HepG2 (cell line): Measurements from ENCODE around the gene TMEM132D. TPM values are rescaled to one million over a fixed set of nuclear protein-coding genes. Genes with fewer than 3 reads are reported as not detected.

Experiments used
- ATAC-seq: fragments of 200-7000 bp; cut with Tn5 transposase; 3 replicates; pipeline ENCODE4 v1.9.1; 2020; ENCODE audit warnings: mild to moderate bottlenecking, moderate library complexity
- BruUV-seq: library from RNA; stranded (reverse); fragments of 400-500 nt; replicated peaks from 2 replicates; lab custom pipeline; 2021; lab: Mats Ljungman, UMichigan
- CTCF ChIA-PET: fragments of 300-600 bp; formaldehyde crosslinking; extraction: SDS; loops from one replicate; lab custom pipeline; 2021; ENCODE audit warnings: low total read pairs, inconsistent platforms, low intra/inter-chr PET ratio; lab: Yijun Ruan, JAX
- POLR2A ChIA-PET: fragments of 350-600 bp; sonication (Branson Sonifier 250); formaldehyde crosslinking; loops from one replicate; lab custom pipeline; 2020; ENCODE audit warnings: antibody characterized with exemption, inconsistent platforms; lab: Yijun Ruan, JAX
- DNase-seq: peaks from one replicate; pipeline ENCODE4 v3.0.0-alpha.2; 2015; ENCODE audit warnings: low spot score
- FAIRE-seq: peaks from 3 replicates; lab custom pipeline; 2011; peaks lifted over from hg19 to GRCh38; lab: Jason Lieb, UNC
- H2AFZ ChIP-seq: one replicate; pipeline ENCODE4 v1.6.1; 2011; ENCODE audit warnings: low read length, inconsistent platforms
- H3K27ac ChIP-seq: fragments of 300-600 bp; 3 replicates; pipeline ENCODE4 v1.8.0; 2011; ENCODE audit warnings: mixed run types, mild to moderate bottlenecking, mixed read lengths, low read length, inconsistent platforms; ENCODE audit not compliant: insufficient read depth; ENCODE audit errors: extremely low read length
- H3K27me3 ChIP-seq, 2 experiments: fragments of 200-600 bp in 1 of 2; 2 replicates in 1 of 2; 3 replicates in 1 of 2; pipeline versions ENCODE4 v1.6.0 to v1.8.0; 2011; ENCODE audit warnings: low read length in 2 of 2, mild to moderate bottlenecking in 2 of 2, moderate library complexity in 2 of 2, inconsistent platforms in 1 of 2; ENCODE audit not compliant: insufficient read depth in 2 of 2, control insufficient read depth in 1 of 2
- H3K36me3 ChIP-seq, 2 experiments: fragments of 200-600 bp in 1 of 2; replicated peaks in 1 of 2; 2 replicates in 1 of 2; 3 replicates in 1 of 2; pipeline versions ENCODE4 v1.5.1 to v1.8.0; 2011; ENCODE audit warnings: low read length in 2 of 2, inconsistent platforms in 1 of 2; ENCODE audit not compliant: insufficient read depth in 2 of 2, control insufficient read depth in 1 of 2
- H3K4me1 ChIP-seq: 2 replicates; pipeline ENCODE4 v1.5.1; 2012; ENCODE audit warnings: low read length, inconsistent platforms; ENCODE audit not compliant: insufficient read depth
- H3K4me2 ChIP-seq: 2 replicates; pipeline ENCODE4 v1.6.0; 2011; ENCODE audit warnings: low read depth, low read length, inconsistent platforms
- H3K4me3 ChIP-seq, 3 experiments: fragments of 200-600 bp in 1 of 3; sonication (generic), shearing (Covaris generic) in 1 of 3; replicated peaks in 1 of 3; 2 replicates each; pipeline ENCODE4 v1.5.1; 2011 to 2016; ENCODE audit warnings: low read length in 3 of 3, inconsistent platforms in 2 of 3, low read depth in 2 of 3, mild to moderate bottlenecking in 2 of 3, control low read depth in 1 of 3, mixed read lengths in 1 of 3; ENCODE audit not compliant: insufficient read depth in 1 of 3
- H3K79me2 ChIP-seq: one replicate; pipeline ENCODE4 v1.6.1; 2011; ENCODE audit warnings: low read length, inconsistent platforms; ENCODE audit not compliant: insufficient read depth
- H3K9ac ChIP-seq: 2 replicates; pipeline ENCODE4 v1.6.0; 2011; ENCODE audit warnings: mild to moderate bottlenecking, low read depth, low read length, inconsistent platforms; ENCODE audit not compliant: insufficient read depth
- H3K9me3 ChIP-seq: 2 replicates; pipeline ENCODE4 v1.5.1; 2012; ENCODE audit warnings: mild to moderate bottlenecking, low read length
- H4K20me1 ChIP-seq: 2 replicates; pipeline ENCODE4 v1.6.0; 2011; ENCODE audit warnings: inconsistent platforms, mild to moderate bottlenecking, low read length, moderate library complexity; ENCODE audit not compliant: insufficient read depth
- CEBPB ChIP-seq: IDR thresholded peaks from 2 replicates; pipeline ENCODE4 v1.6.1; 2011; ENCODE audit warnings: low read depth, low read length, improper control_type of control experiment, borderline replicate concordance
- WGBS: methylation state at CpG from one replicate; pipeline ENCODE4 v1.1.6; 2017; ENCODE audit warnings: low lambda C conversion rate; 5-methylcytosine and 5-hydroxymethylcytosine counted together
- in situ Hi-C: cut with HindIII; loops from 2 replicates; pipeline ENCODE4 v1.10.0; 2017; ENCODE audit warnings: low pct_unique_long_range_greater_than_20kb; ENCODE audit not compliant: extremely low pct_ligation_motif_present
- intact Hi-C: fragments of 100-400 bp; cut with micrococcal nuclease; formaldehyde crosslinking; loops from one replicate; pipeline ENCODE4 v1.10.0; 2022; ENCODE audit not compliant: unreplicated experiment
- polyA plus RNA-seq, 8 experiments: library from polyadenylated mRNA; depleted of rRNA in 3 of 8; stranded (reverse) in 7 of 8; unstranded in 1 of 8; fragments of >200 nt; fragmentation: Illumina TruSeq in 4 of 8; extraction: Trizol in 4 of 8; gene quantifications; 2 replicates each; pipeline versions ENCODE4 v1.2.1 to v1.2.3, GENCODE V29; 2011 to 2016; ENCODE audit warnings: low read depth in 4 of 8, missing spikeins in 1 of 8, mixed read lengths in 1 of 8; ENCODE audit not compliant: insufficient read depth in 1 of 8
- total RNA-seq, 5 experiments: library from RNA; depleted of rRNA; stranded (reverse); fragments of >200 nt; fragmentation: Illumina TruSeq; extraction: Trizol; gene quantifications; 2 replicates each; pipeline ENCODE4 v1.2.3, GENCODE V29; 2016; ENCODE audit warnings: low read depth in 1 of 5
- TF ChIP-seq, protein P1 (sequence below): sonication (generic); formaldehyde crosslinking; IDR thresholded peaks from 2 replicates; pipeline ENCODE4 v1.5.1; 2020; ENCODE audit warnings: mild to moderate bottlenecking, missing genetic modification reagents, moderate library complexity

Gene TMEM132D
- total and polyA plus RNA-seq, 2 of the 13 experiments (the other 11 are each of a cell fraction or from before 2014, with no cell fraction given): not detected

DNA sequence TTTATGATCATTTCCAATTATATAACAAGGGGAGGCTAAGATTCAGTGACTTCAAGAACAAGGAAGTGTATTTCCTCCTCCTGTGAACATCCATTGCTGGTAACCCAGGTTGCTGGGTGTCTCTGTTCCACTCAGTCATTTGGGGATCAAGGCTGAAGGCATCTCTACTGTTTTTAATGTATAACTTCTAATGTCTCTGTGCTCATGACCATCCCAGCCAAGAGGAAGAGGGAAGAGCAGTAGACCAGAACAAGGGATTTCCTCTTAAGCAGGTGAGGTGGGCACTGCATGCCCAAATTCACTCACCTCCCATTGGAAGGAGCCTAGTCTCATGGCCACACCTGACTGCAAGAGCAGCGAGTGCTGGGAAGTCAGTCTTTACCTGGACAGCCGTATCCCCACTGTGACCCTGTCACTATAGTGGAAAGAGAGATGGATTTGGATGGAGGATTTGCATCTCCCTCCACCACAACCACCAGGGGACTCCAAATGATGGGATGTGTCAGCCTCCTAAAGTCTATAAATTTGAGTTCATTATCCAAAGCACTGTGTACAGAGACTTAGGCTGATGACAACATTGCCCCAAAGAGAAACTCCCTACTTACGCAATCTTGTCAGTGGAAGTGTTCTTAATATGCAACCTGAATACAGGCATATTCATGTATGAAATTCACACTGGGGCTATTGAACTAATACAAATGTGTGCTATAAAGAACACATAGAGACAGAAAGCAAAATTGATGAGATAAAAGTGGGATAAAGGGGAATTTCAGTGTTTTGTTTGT is 368.7 kb downstream of the TMEM132D start:
- no peak for FAIRE-seq

More for the DNA sequence above, 368.7 kb downstream of the TMEM132D start:
- H3K9me3 ChIP-seq: no peaks in the 10 kb centered on the region
- H3K27me3 ChIP-seq: no peaks in the 10 kb centered on the region; a peak in 1 of 5 replicates
- in situ Hi-C loops: no loop called here
- ATAC-seq (no peak), DNase-seq (no peak)
- no peaks in the 10 kb centered on the region for H3K79me2 ChIP-seq
- no TSS peak for BruUV-seq
- 70% methylated on average over 3 of the region's 3 CpGs for WGBS
- H3K4me2 ChIP-seq: no peak overlapping the region
- no peak overlapping the region for H3K4me3 ChIP-seq
- no peaks in the 10 kb centered on the region for H3K4me1 ChIP-seq
- no peak overlapping the region for H3K9ac ChIP-seq
- ChIA-PET CTCF (no interaction called here), POLR2A (no interaction called here)
- H2AFZ ChIP-seq: no peak overlapping the region
- peak; percentile 62; the same call in 1 of the 2 replicates for TF ChIP-seq CEBPB
- TF ChIP-seq, protein P1, sequence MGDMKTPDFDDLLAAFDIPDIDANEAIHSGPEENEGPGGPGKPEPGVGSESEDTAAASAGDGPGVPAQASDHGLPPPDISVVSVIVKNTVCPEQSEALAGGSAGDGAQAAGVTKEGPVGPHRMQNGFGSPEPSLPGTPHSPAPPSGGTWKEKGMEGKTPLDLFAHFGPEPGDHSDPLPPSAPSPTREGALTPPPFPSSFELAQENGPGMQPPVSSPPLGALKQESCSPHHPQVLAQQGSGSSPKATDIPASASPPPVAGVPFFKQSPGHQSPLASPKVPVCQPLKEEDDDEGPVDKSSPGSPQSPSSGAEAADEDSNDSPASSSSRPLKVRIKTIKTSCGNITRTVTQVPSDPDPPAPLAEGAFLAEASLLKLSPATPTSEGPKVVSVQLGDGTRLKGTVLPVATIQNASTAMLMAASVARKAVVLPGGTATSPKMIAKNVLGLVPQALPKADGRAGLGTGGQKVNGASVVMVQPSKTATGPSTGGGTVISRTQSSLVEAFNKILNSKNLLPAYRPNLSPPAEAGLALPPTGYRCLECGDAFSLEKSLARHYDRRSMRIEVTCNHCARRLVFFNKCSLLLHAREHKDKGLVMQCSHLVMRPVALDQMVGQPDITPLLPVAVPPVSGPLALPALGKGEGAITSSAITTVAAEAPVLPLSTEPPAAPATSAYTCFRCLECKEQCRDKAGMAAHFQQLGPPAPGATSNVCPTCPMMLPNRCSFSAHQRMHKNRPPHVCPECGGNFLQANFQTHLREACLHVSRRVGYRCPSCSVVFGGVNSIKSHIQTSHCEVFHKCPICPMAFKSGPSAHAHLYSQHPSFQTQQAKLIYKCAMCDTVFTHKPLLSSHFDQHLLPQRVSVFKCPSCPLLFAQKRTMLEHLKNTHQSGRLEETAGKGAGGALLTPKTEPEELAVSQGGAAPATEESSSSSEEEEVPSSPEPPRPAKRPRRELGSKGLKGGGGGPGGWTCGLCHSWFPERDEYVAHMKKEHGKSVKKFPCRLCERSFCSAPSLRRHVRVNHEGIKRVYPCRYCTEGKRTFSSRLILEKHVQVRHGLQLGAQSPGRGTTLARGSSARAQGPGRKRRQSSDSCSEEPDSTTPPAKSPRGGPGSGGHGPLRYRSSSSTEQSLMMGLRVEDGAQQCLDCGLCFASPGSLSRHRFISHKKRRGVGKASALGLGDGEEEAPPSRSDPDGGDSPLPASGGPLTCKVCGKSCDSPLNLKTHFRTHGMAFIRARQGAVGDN (CRISPR knock-in tag): no peak
- intact Hi-C loops: no loop called here
- no peaks in the 10 kb centered on the region for H3K36me3 ChIP-seq
- no peak overlapping the region for H3K27ac ChIP-seq
- no peaks in the 10 kb centered on the region for H4K20me1 ChIP-seq
